WTC11 (cell line): ENCODE data around the gene HECW1. TPM values are rescaled to one million over a fixed set of nuclear protein-coding genes. Genes with fewer than 3 reads are reported as not detected.

Experiments
- ATAC-seq: fragments of 200-7000 bp; cut with Tn5 transposase; 2 replicates; pipeline ENCODE4 v1.10.0; 2021; ENCODE audit warnings: mild to moderate bottlenecking, moderate library complexity
- CTCF ChIA-PET: fragments of 300-600 bp; sonication (Branson Sonifier 250); formaldehyde crosslinking; loops from one replicate; lab custom pipeline; 2021; ENCODE audit warnings: antibody characterized with exemption; lab: Charles Lee
- POLR2A ChIA-PET: fragments of 350-600 bp; sonication (Branson Sonifier 250); formaldehyde crosslinking; loops from one replicate; lab custom pipeline; 2021; ENCODE audit warnings: antibody characterized with exemption; lab: Charles Lee
- DNase-seq: peaks from one replicate; pipeline ENCODE4 v3.0.0; 2021; ENCODE audit warnings: low spot score
- H3K27ac Mint-ChIP-seq: 2 replicates; pipeline ENCODE4 v1.8.0; 2021; ENCODE audit warnings: mixed read lengths
- H3K27me3 Mint-ChIP-seq: 2 replicates; pipeline ENCODE4 v1.8.0; 2021; ENCODE audit warnings: low read depth, mild to moderate bottlenecking, moderate library complexity, mixed read lengths
- H3K36me3 Mint-ChIP-seq: 2 replicates; pipeline ENCODE4 v1.8.0; 2021; ENCODE audit warnings: mixed read lengths
- H3K4me1 Mint-ChIP-seq: 2 replicates; pipeline ENCODE4 v1.8.0; 2022; ENCODE audit warnings: mixed read lengths
- H3K4me3 Mint-ChIP-seq: 2 replicates; pipeline ENCODE4 v1.8.0; 2021; ENCODE audit warnings: mild to moderate bottlenecking, moderate library complexity, mixed read lengths
- H3K9me3 Mint-ChIP-seq: 2 replicates; pipeline ENCODE4 v1.8.0; 2021; ENCODE audit warnings: mixed read lengths
- AFF4 ChIP-seq: sonication (generic); formaldehyde crosslinking; IDR thresholded peaks from 2 replicates; pipeline ENCODE4 v1.8.1; 2023; ENCODE audit warnings: mild to moderate bottlenecking, missing genetic modification reagents, borderline replicate concordance
- AR ChIP-seq: fragments of 250-450 bp; sonication (Bioruptor Pico); IDR thresholded peaks from 2 replicates; pipeline ENCODE4 v1.9.0; 2021; ENCODE audit warnings: mild to moderate bottlenecking
- ATF1 ChIP-seq: sonication (generic); formaldehyde crosslinking; IDR thresholded peaks from 2 replicates; pipeline ENCODE4 v1.8.1; 2023; ENCODE audit warnings: mild to moderate bottlenecking, moderate library complexity, missing genetic modification reagents
- CTCF ChIP-seq: fragments of 200-600 bp; IDR thresholded peaks from 2 replicates; pipeline ENCODE4 v1.8.0; 2022; ENCODE audit warnings: antibody characterized with exemption
- E2F1 ChIP-seq: sonication (generic); formaldehyde crosslinking; IDR thresholded peaks from 2 replicates; pipeline ENCODE4 v1.8.0; 2022; ENCODE audit warnings: mild to moderate bottlenecking, missing genetic modification reagents
- FOXJ3 ChIP-seq: sonication (generic); formaldehyde crosslinking; IDR thresholded peaks from 2 replicates; pipeline ENCODE4 v1.9.0; 2021; ENCODE audit warnings: missing genetic modification reagents, mild to moderate bottlenecking, borderline replicate concordance
- FOXK1 ChIP-seq: sonication (generic); formaldehyde crosslinking; IDR thresholded peaks from 2 replicates; pipeline ENCODE4 v1.8.0; 2022; ENCODE audit warnings: mild to moderate bottlenecking, moderate library complexity, missing genetic modification reagents
- FOXP1 ChIP-seq: sonication (generic); formaldehyde crosslinking; IDR thresholded peaks from 2 replicates; pipeline ENCODE4 v1.8.0; 2022; ENCODE audit warnings: missing genetic modification reagents, mild to moderate bottlenecking, moderate library complexity, borderline replicate concordance
- GRHL2 ChIP-seq: fragments of 250-450 bp; sonication (Bioruptor Pico); IDR thresholded peaks from 2 replicates; pipeline ENCODE4 v1.8.0; 2022; ENCODE audit warnings: mild to moderate bottlenecking, moderate library complexity; ENCODE audit not compliant: insufficient replicate concordance, severe bottlenecking
- HMGA2 ChIP-seq: fragments of 250-450 bp; sonication (Bioruptor Pico); IDR thresholded peaks from 2 replicates; pipeline ENCODE4 v1.4.0; 2021; ENCODE audit warnings: mild to moderate bottlenecking, moderate library complexity
- NFATC4 ChIP-seq: fragments of 250-450 bp; sonication (Bioruptor Pico); IDR thresholded peaks from 2 replicates; pipeline ENCODE4 v1.9.0; 2021; ENCODE audit warnings: mild to moderate bottlenecking
- NR3C1 ChIP-seq: sonication (generic); formaldehyde crosslinking; conservative IDR thresholded peaks from 2 replicates; pipeline ENCODE4 v1.8.1; 2023; ENCODE audit warnings: low read depth, mild to moderate bottlenecking, missing genetic modification reagents
- PRRX2 ChIP-seq: fragments of 250-450 bp; sonication (Bioruptor Pico); IDR thresholded peaks from 2 replicates; pipeline ENCODE4 v1.8.0; 2021; ENCODE audit warnings: mild to moderate bottlenecking
- SMAD4 ChIP-seq: sonication (generic); formaldehyde crosslinking; IDR thresholded peaks from 2 replicates; pipeline ENCODE4 v1.8.0; 2022; ENCODE audit warnings: mild to moderate bottlenecking, missing genetic modification reagents
- SP1 ChIP-seq: sonication (generic); formaldehyde crosslinking; conservative IDR thresholded peaks from 2 replicates; pipeline ENCODE4 v1.8.1; 2022; ENCODE audit warnings: missing genetic modification reagents
- TCF7 ChIP-seq: sonication (generic); formaldehyde crosslinking; IDR thresholded peaks from 2 replicates; pipeline ENCODE4 v1.8.0; 2022; ENCODE audit warnings: mild to moderate bottlenecking, low read depth, missing genetic modification reagents, moderate library complexity
- ZNF121 ChIP-seq: sonication (generic); formaldehyde crosslinking; IDR thresholded peaks from 2 replicates; pipeline ENCODE4 v1.8.0; 2023; ENCODE audit warnings: missing genetic modification reagents
- ZNF423 ChIP-seq: fragments of 250-450 bp; sonication (Bioruptor Pico); IDR thresholded peaks from 2 replicates; pipeline ENCODE4 v2.1.2; 2022; ENCODE audit warnings: mild to moderate bottlenecking, moderate library complexity
- total RNA-seq: library from RNA; stranded (reverse); gene quantifications from 3 replicates; pipeline ENCODE4 v1.2.3, GENCODE V29; 2021
- TF ChIP-seq, protein P1 (sequence below): sonication (generic); formaldehyde crosslinking; IDR thresholded peaks from 2 replicates; pipeline ENCODE4 v1.8.0; 2023; ENCODE audit warnings: missing genetic modification reagents
- TF ChIP-seq, protein P2 (sequence below): sonication (generic); formaldehyde crosslinking; IDR thresholded peaks from 2 replicates; pipeline ENCODE4 v1.8.0; 2022; ENCODE audit warnings: mild to moderate bottlenecking, missing genetic modification reagents
- TF ChIP-seq, protein P3 (sequence below): sonication (generic); formaldehyde crosslinking; IDR thresholded peaks from 2 replicates; pipeline ENCODE4 v1.8.1; 2022; ENCODE audit warnings: missing genetic modification reagents, borderline replicate concordance
- TF ChIP-seq, protein P4 (sequence below): sonication (generic); formaldehyde crosslinking; conservative IDR thresholded peaks from 2 replicates; pipeline ENCODE4 v1.8.1; 2022; ENCODE audit warnings: mild to moderate bottlenecking, missing genetic modification reagents

Gene HECW1
- total RNA-seq, 1 experiment from 2014 or later = 6.1 TPM

DNA sequence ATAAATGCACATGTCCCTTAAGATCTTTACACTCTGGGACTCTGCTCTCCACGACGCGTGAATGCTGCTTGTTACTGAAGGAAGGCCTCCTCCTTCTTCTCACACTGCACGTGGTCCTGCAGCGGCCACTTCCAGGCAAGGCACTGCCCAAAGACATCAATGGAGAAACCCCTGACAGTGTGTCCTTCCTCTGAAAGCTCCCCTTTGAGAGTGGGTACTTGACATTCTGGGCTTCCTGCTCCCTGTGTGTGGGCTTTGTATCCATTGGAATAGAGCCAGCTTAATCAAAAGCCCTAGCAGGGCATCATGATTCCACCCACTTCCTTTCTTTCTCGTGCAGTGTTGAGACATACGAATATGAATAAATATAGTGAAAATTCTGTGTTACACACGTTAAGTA, 400.8 kb downstream of the HECW1 start:
- ChIA-PET CTCF (interaction anchor here (1.0 to 1.2 kb wide), 2 partner anchors 58 to 69 kb away, joined by 3 to 5 read pairs; partner anchors contain the start of gene STK17A), POLR2A (no interaction called here)
- Mint-ChIP-seq H3K4me1 (peaks cover 39% of the 10 kb centered on the region), H3K27ac (no peak overlapping the region), H3K27me3 (no peaks in the 10 kb centered on the region), H3K9me3 (no peaks in the 10 kb centered on the region), H3K36me3 (no peaks in the 10 kb centered on the region), H3K4me3 (no peak overlapping the region)
- TF ChIP-seq NR3C1 (CRISPR knock-in tag) (no peak), PRRX2 (no peak)
- no peak for DNase-seq
- peak; percentile 43; the same call in 1 of the 2 replicates for ATAC-seq

GRCh38 chr7:43516581-43517342, 404.3 kb downstream of the HECW1 start:
- ChIA-PET CTCF (interaction anchor here (0.8 to 3.7 kb wide), 4 partner anchors 16 to 184 kb away, joined by 3 to 26 read pairs (median 4); partner anchors contain the start of gene STK17A), POLR2A (no interaction called here)
- no peak for ATAC-seq
- TF ChIP-seq AFF4 (no peak), ATF1 (CRISPR knock-in tag) (no peak), FOXP1 (CRISPR knock-in tag) (no peak), FOXJ3 (no peak), SP1 (CRISPR knock-in tag) (no peak), AR (no peak), ZNF121 (CRISPR knock-in tag) (no peak), CTCF (no peak), FOXK1 (CRISPR knock-in tag) (no peak), NFATC4 (CRISPR knock-in tag) (no peak), SMAD4 (CRISPR knock-in tag) (no peak), E2F1 (CRISPR knock-in tag) (no peak), HMGA2 (no peak), GRHL2 (CRISPR knock-in tag) (no peak), ZNF423 (CRISPR knock-in tag) (no peak), TCF7 (CRISPR knock-in tag) (no peak)
- TF ChIP-seq, protein P1, sequence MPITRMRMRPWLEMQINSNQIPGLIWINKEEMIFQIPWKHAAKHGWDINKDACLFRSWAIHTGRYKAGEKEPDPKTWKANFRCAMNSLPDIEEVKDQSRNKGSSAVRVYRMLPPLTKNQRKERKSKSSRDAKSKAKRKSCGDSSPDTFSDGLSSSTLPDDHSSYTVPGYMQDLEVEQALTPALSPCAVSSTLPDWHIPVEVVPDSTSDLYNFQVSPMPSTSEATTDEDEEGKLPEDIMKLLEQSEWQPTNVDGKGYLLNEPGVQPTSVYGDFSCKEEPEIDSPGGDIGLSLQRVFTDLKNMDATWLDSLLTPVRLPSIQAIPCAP = no peak
- TF ChIP-seq, protein P2, sequence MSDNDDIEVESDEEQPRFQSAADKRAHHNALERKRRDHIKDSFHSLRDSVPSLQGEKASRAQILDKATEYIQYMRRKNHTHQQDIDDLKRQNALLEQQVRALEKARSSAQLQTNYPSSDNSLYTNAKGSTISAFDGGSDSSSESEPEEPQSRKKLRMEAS (CRISPR knock-in tag) = no peak
- TF ChIP-seq, protein P3, sequence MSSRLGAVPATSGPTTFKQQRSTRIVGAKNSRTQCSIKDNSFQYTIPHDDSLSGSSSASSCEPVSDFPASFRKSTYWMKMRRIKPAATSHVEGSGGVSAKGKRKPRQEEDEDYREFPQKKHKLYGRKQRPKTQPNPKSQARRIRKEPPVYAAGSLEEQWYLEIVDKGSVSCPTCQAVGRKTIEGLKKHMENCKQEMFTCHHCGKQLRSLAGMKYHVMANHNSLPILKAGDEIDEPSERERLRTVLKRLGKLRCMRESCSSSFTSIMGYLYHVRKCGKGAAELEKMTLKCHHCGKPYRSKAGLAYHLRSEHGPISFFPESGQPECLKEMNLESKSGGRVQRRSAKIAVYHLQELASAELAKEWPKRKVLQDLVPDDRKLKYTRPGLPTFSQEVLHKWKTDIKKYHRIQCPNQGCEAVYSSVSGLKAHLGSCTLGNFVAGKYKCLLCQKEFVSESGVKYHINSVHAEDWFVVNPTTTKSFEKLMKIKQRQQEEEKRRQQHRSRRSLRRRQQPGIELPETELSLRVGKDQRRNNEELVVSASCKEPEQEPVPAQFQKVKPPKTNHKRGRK (CRISPR knock-in tag) = no peak
- TF ChIP-seq, protein P4, sequence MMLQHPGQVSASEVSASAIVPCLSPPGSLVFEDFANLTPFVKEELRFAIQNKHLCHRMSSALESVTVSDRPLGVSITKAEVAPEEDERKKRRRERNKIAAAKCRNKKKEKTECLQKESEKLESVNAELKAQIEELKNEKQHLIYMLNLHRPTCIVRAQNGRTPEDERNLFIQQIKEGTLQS = no peak
- no peaks in the 10 kb centered on the region for H3K36me3 Mint-ChIP-seq
- no peaks in the 10 kb centered on the region for H3K27me3 Mint-ChIP-seq
- no peak overlapping the region for H3K4me3 Mint-ChIP-seq
- no peak for DNase-seq
- peaks cover 32% of the 10 kb centered on the region for H3K4me1 Mint-ChIP-seq
- no peak overlapping the region for H3K27ac Mint-ChIP-seq
- H3K9me3 Mint-ChIP-seq = no peaks in the 10 kb centered on the region
